WTC11 (cell line): Measurements from ENCODE around the gene KIFC1. TPM values are rescaled to one million over a fixed set of nuclear protein-coding genes. Genes with fewer than 3 reads are reported as not detected.

Source experiments
- ARID4B ChIP-seq: sonication (generic); formaldehyde crosslinking; IDR thresholded peaks from 2 replicates; pipeline ENCODE4 v1.8.0; 2023; ENCODE audit warnings: missing genetic modification reagents, mild to moderate bottlenecking, borderline replicate concordance
- ATF6 ChIP-seq: sonication (generic); formaldehyde crosslinking; IDR thresholded peaks from 2 replicates; pipeline ENCODE4 v1.8.1; 2023; ENCODE audit warnings: mild to moderate bottlenecking, missing genetic modification reagents
- CBFB ChIP-seq: sonication (generic); formaldehyde crosslinking; IDR thresholded peaks from 2 replicates; pipeline ENCODE4 v1.8.1; 2022; ENCODE audit warnings: mild to moderate bottlenecking, low read depth, missing genetic modification reagents
- CREM ChIP-seq: sonication (generic); formaldehyde crosslinking; IDR thresholded peaks from 2 replicates; pipeline ENCODE4 v1.8.1; 2022; ENCODE audit warnings: mild to moderate bottlenecking, missing genetic modification reagents, moderate library complexity
- E2F5 ChIP-seq: sonication (generic); formaldehyde crosslinking; IDR thresholded peaks from 2 replicates; pipeline ENCODE4 v1.8.1; 2022; ENCODE audit warnings: mild to moderate bottlenecking, moderate library complexity, missing genetic modification reagents
- EMX1 ChIP-seq: fragments of 250-450 bp; sonication (Bioruptor Pico); IDR thresholded peaks from 2 replicates; pipeline ENCODE4 v1.8.0; 2021; ENCODE audit warnings: mild to moderate bottlenecking
- ETV6 ChIP-seq: sonication (generic); formaldehyde crosslinking; IDR thresholded peaks from 2 replicates; pipeline ENCODE4 v1.8.1; 2022; ENCODE audit warnings: mild to moderate bottlenecking, missing genetic modification reagents
- IRF1 ChIP-seq: sonication (generic); formaldehyde crosslinking; IDR thresholded peaks from 2 replicates; pipeline ENCODE4 v1.8.0; 2023; ENCODE audit warnings: missing genetic modification reagents
- JUN ChIP-seq: sonication (generic); formaldehyde crosslinking; IDR thresholded peaks from 2 replicates; pipeline ENCODE4 v1.8.0; 2023; ENCODE audit warnings: mild to moderate bottlenecking, missing genetic modification reagents
- NFATC4 ChIP-seq: fragments of 250-450 bp; sonication (Bioruptor Pico); IDR thresholded peaks from 2 replicates; pipeline ENCODE4 v1.9.0; 2021; ENCODE audit warnings: mild to moderate bottlenecking
- NFE2L1 ChIP-seq: sonication (generic); formaldehyde crosslinking; IDR thresholded peaks from 2 replicates; pipeline ENCODE4 v1.8.1; 2023; ENCODE audit warnings: missing genetic modification reagents
- NFYB ChIP-seq: sonication (generic); formaldehyde crosslinking; conservative IDR thresholded peaks from 2 replicates; pipeline ENCODE4 v1.8.0; 2022; ENCODE audit warnings: low read depth, missing genetic modification reagents
- NR2C2 ChIP-seq: sonication (generic); formaldehyde crosslinking; IDR thresholded peaks from 2 replicates; pipeline ENCODE4 v1.8.0; 2022; ENCODE audit warnings: mild to moderate bottlenecking, missing genetic modification reagents
- PREB ChIP-seq: sonication (generic); formaldehyde crosslinking; IDR thresholded peaks from 2 replicates; pipeline ENCODE4 v1.8.1; 2022; ENCODE audit warnings: mild to moderate bottlenecking, missing genetic modification reagents, moderate library complexity, borderline replicate concordance
- PRRX2 ChIP-seq: fragments of 250-450 bp; sonication (Bioruptor Pico); IDR thresholded peaks from 2 replicates; pipeline ENCODE4 v1.8.0; 2021; ENCODE audit warnings: mild to moderate bottlenecking
- RELA ChIP-seq: sonication (generic); formaldehyde crosslinking; IDR thresholded peaks from 2 replicates; pipeline ENCODE4 v1.8.1; 2022; ENCODE audit warnings: missing genetic modification reagents, mild to moderate bottlenecking, borderline replicate concordance
- RORB ChIP-seq: fragments of 250-450 bp; sonication (Bioruptor Pico); IDR thresholded peaks from 2 replicates; pipeline ENCODE4 v1.9.0; 2021; ENCODE audit warnings: mild to moderate bottlenecking
- SMAD4 ChIP-seq: sonication (generic); formaldehyde crosslinking; IDR thresholded peaks from 2 replicates; pipeline ENCODE4 v1.8.0; 2022; ENCODE audit warnings: mild to moderate bottlenecking, missing genetic modification reagents
- TCF7 ChIP-seq: sonication (generic); formaldehyde crosslinking; IDR thresholded peaks from 2 replicates; pipeline ENCODE4 v1.8.0; 2022; ENCODE audit warnings: mild to moderate bottlenecking, low read depth, missing genetic modification reagents, moderate library complexity
- TEAD1 ChIP-seq: sonication (generic); formaldehyde crosslinking; IDR thresholded peaks from 2 replicates; pipeline ENCODE4 v1.8.0; 2022; ENCODE audit warnings: mild to moderate bottlenecking, missing genetic modification reagents
- ZBTB21 ChIP-seq: sonication (generic); formaldehyde crosslinking; IDR thresholded peaks from 2 replicates; pipeline ENCODE4 v1.8.1; 2023; ENCODE audit warnings: mild to moderate bottlenecking, missing genetic modification reagents, borderline replicate concordance
- ZNF232 ChIP-seq: sonication (generic); formaldehyde crosslinking; IDR thresholded peaks from 2 replicates; pipeline ENCODE4 v1.8.0; 2022; ENCODE audit warnings: mild to moderate bottlenecking, missing genetic modification reagents
- ZNF281 ChIP-seq: sonication (generic); formaldehyde crosslinking; IDR thresholded peaks from 2 replicates; pipeline ENCODE4 v1.8.0; 2023; ENCODE audit warnings: mild to moderate bottlenecking, missing genetic modification reagents
- ZNF425 ChIP-seq: fragments of 250-450 bp; sonication (Bioruptor Pico); conservative IDR thresholded peaks from 2 replicates; pipeline ENCODE4 v1.9.0; 2021; ENCODE audit warnings: mild to moderate bottlenecking
- ZNF671 ChIP-seq: fragments of 250-450 bp; sonication (Bioruptor Pico); IDR thresholded peaks from 2 replicates; pipeline ENCODE4 v1.8.0; 2021; ENCODE audit warnings: mild to moderate bottlenecking
- total RNA-seq: library from RNA; stranded (reverse); gene quantifications from 3 replicates; pipeline ENCODE4 v1.2.3, GENCODE V29; 2021

KIFC1 gene
- total RNA-seq, 1 experiment from 2014 or later: 97.3 TPM

- TF ChIP-seq PRRX2 (CRISPR knock-in tag) (no peak), TCF7 (CRISPR knock-in tag) (no peak), ARID4B (CRISPR knock-in tag) (no peak; the same call in 1 of the 2 replicates), TEAD1 (CRISPR knock-in tag) (peak; percentile 90; the same call in 1 of the 2 replicates), NFATC4 (CRISPR knock-in tag) (no peak), ETV6 (CRISPR knock-in tag) (peak; percentile 10; the same call in 1 of the 2 replicates), ZNF232 (CRISPR knock-in tag) (0 out of 2 replicates have a peak, but pooled peaks have one; percentile 31), RELA (CRISPR knock-in tag) (no peak), EMX1 (CRISPR knock-in tag) (no peak), PREB (CRISPR knock-in tag) (no peak), ZNF671 (CRISPR knock-in tag) (no peak), ZNF281 (CRISPR knock-in tag) (peak; percentile 88), NFE2L1 (CRISPR knock-in tag) (no peak), NR2C2 (CRISPR knock-in tag) (no peak), CREM (CRISPR knock-in tag) (0 out of 2 replicates have a peak, but pooled peaks have one; percentile 15), IRF1 (CRISPR knock-in tag) (no peak), ZBTB21 (CRISPR knock-in tag) (no peak), JUN (CRISPR knock-in tag) (no peak), ATF6 (CRISPR knock-in tag) (no peak), RORB (no peak), E2F5 (no peak), ZNF425 (CRISPR knock-in tag) (no peak), NFYB (0 out of 2 replicates have a peak, but pooled peaks have one; percentile 29), CBFB (CRISPR knock-in tag) (no peak), SMAD4 (CRISPR knock-in tag) (no peak)
Observed at GRCh38 chr6:33430991-33431879, 39.6 kb downstream of the KIFC1 start (continued).
